HepG2 (cell line): ENCODE data around the gene TCF19. TPM values are rescaled to one million over a fixed set of nuclear protein-coding genes. Genes with fewer than 3 reads are reported as not detected.

Experiments used
- AKAP8 ChIP-seq: sonication (generic); formaldehyde crosslinking; IDR thresholded peaks from 2 replicates; pipeline ENCODE4 v1.5.1; 2020; ENCODE audit warnings: mild to moderate bottlenecking, missing genetic modification reagents
- ARID3A ChIP-seq: IDR thresholded peaks from 2 replicates; pipeline ENCODE4 v1.6.1; 2012; ENCODE audit warnings: low read depth, low read length, improper control_type of control experiment
- KLF6 ChIP-seq: IDR thresholded peaks from 2 replicates; pipeline ENCODE4 v1.8.0; 2016; ENCODE audit warnings: missing biosample characterization, missing genetic modification reagents
- NFE2L2 ChIP-seq: fragments of 150-350 bp; IDR thresholded peaks from 2 replicates; pipeline ENCODE4 v1.6.1; 2014; ENCODE audit warnings: low read length
- NFRKB ChIP-seq: fragments of 450-650 bp; IDR thresholded peaks from 2 replicates; pipeline ENCODE4 v1.6.1; 2017
- PHF5A ChIP-seq: IDR thresholded peaks from one replicate; pipeline ENCODE4 v1.6.1; 2018; ENCODE audit warnings: low read depth, missing genetic modification reagents; ENCODE audit not compliant: unreplicated experiment
- POGK ChIP-seq: sonication (generic); formaldehyde crosslinking; conservative IDR thresholded peaks from 2 replicates; pipeline ENCODE4 v1.8.0; 2022; ENCODE audit warnings: mild to moderate bottlenecking, moderate library complexity, missing genetic modification reagents
- RARA ChIP-seq: IDR thresholded peaks from 2 replicates; pipeline ENCODE4 v1.6.1; 2016; ENCODE audit warnings: missing genetic modification reagents, missing compliant biosample characterization
- SNAI1 ChIP-seq: sonication (generic); formaldehyde crosslinking; IDR thresholded peaks from 2 replicates; pipeline ENCODE4 v1.5.0; 2020; ENCODE audit warnings: mild to moderate bottlenecking, missing genetic modification reagents, borderline replicate concordance
- ZKSCAN8 ChIP-seq: IDR thresholded peaks from 2 replicates; pipeline ENCODE4 v1.6.1; 2016; ENCODE audit warnings: borderline replicate concordance, missing genetic modification reagents, missing compliant biosample characterization
- ZNF18 ChIP-seq: sonication (generic); formaldehyde crosslinking; IDR thresholded peaks from 2 replicates; pipeline ENCODE4 v1.8.0; 2022; ENCODE audit warnings: mild to moderate bottlenecking, missing genetic modification reagents; ENCODE audit not compliant: insufficient replicate concordance
- ZNF225 ChIP-seq: sonication (generic); formaldehyde crosslinking; IDR thresholded peaks from 2 replicates; pipeline ENCODE4 v1.4.0; 2020; ENCODE audit warnings: mild to moderate bottlenecking, missing genetic modification reagents
- ZNF232 ChIP-seq: sonication (generic); formaldehyde crosslinking; IDR thresholded peaks from 2 replicates; pipeline ENCODE4 v1.4.0; 2020; ENCODE audit warnings: missing genetic modification reagents, borderline replicate concordance
- ZNF256 ChIP-seq: sonication (generic); formaldehyde crosslinking; conservative IDR thresholded peaks from 2 replicates; pipeline ENCODE4 v1.4.0; 2020; ENCODE audit warnings: missing genetic modification reagents
- ZNF318 ChIP-seq: sonication (generic); formaldehyde crosslinking; IDR thresholded peaks from 2 replicates; pipeline ENCODE4 v1.4.0; 2020; ENCODE audit warnings: mild to moderate bottlenecking, missing genetic modification reagents
- ZNF367 ChIP-seq: sonication (generic); formaldehyde crosslinking; IDR thresholded peaks from 2 replicates; pipeline ENCODE4 v1.4.0; 2020; ENCODE audit warnings: missing genetic modification reagents, borderline replicate concordance
- ZNF451 ChIP-seq: sonication (generic); formaldehyde crosslinking; IDR thresholded peaks from 2 replicates; pipeline ENCODE4 v1.5.0; 2020; ENCODE audit warnings: mild to moderate bottlenecking, missing genetic modification reagents
- ZNF530 ChIP-seq: sonication (generic); formaldehyde crosslinking; IDR thresholded peaks from 2 replicates; pipeline ENCODE4 v1.5.0; 2020; ENCODE audit warnings: low read depth, mild to moderate bottlenecking, missing genetic modification reagents
- ZNF777 ChIP-seq: sonication (generic); formaldehyde crosslinking; IDR thresholded peaks from 2 replicates; pipeline ENCODE4 v1.4.0; 2020; ENCODE audit warnings: missing genetic modification reagents
- polyA plus RNA-seq, 8 experiments: library from polyadenylated mRNA; depleted of rRNA in 3 of 8; stranded (reverse) in 7 of 8; unstranded in 1 of 8; fragments of >200 nt; fragmentation: Illumina TruSeq in 4 of 8; extraction: Trizol in 4 of 8; gene quantifications; 2 replicates each; pipeline versions ENCODE4 v1.2.1 to v1.2.3, GENCODE V29; 2011 to 2016; ENCODE audit warnings: low read depth in 4 of 8, missing spikeins in 1 of 8, mixed read lengths in 1 of 8; ENCODE audit not compliant: insufficient read depth in 1 of 8
- total RNA-seq, 5 experiments: library from RNA; depleted of rRNA; stranded (reverse); fragments of >200 nt; fragmentation: Illumina TruSeq; extraction: Trizol; gene quantifications; 2 replicates each; pipeline ENCODE4 v1.2.3, GENCODE V29; 2016; ENCODE audit warnings: low read depth in 1 of 5

Gene TCF19
- total and polyA plus RNA-seq, 2 of the 13 experiments (the other 11 are each of a cell fraction or from before 2014, with no cell fraction given): 4.9 to 22.2 TPM

GRCh38 chr6:31205638-31206037 lies 47.2 kb downstream of the TCF19 start (continued):
- TF ChIP-seq ZNF530 (no peak), NFRKB (no peak), POGK (CRISPR knock-in tag) (no peak), ARID3A (0 out of 2 replicates have a peak, but pooled peaks have one; percentile 12), ZNF225 (CRISPR knock-in tag) (no peak), KLF6 (no peak), RARA (no peak), PHF5A (CRISPR knock-in tag) (no peak), ZKSCAN8 (no peak), AKAP8 (CRISPR knock-in tag) (no peak), NFE2L2 (no peak), ZNF232 (no peak), ZNF318 (CRISPR knock-in tag) (no peak), ZNF256 (CRISPR knock-in tag) (no peak), ZNF367 (CRISPR knock-in tag) (no peak), ZNF18 (CRISPR knock-in tag) (no peak), ZNF777 (no peak), ZNF451 (CRISPR knock-in tag) (no peak), SNAI1 (CRISPR knock-in tag) (no peak)
